Heart left ventricle (tissue), 16 donors: ENCODE measurements around the gene SPAG17. TPM values are rescaled to one million over a fixed set of nuclear protein-coding genes. Genes with fewer than 3 reads are reported as not detected.
A peak's percentile ranks its signal among the peaks of the same experiment; 100 is the strongest.
"Not testable (repeated sequence)": the region's sequence is repeated elsewhere in the genome, so short reads cannot be mapped to it uniquely, and the experiment has no call there.

Experiments
- ATAC-seq, 4 donors: fragments of 200-7000 bp; cut with Tn5 transposase; one replicate each; pipeline ENCODE4 v1.9.1; 2020 to 2022; ENCODE audit warnings: moderate library complexity in 4 of 4, mild to moderate bottlenecking in 3 of 4, moderate number of reproducible peaks in 1 of 4
- DNase-seq, 5 donors: peaks; one replicate each; pipeline ENCODE4 v3.0.0-alpha.2; 2020
- H3K27ac ChIP-seq, 12 donors: fragments of 200-600 bp; sonication (generic) in 4 of 12; one replicate each; pipeline versions ENCODE4 v1.5.0 to v1.8.0; 2016 to 2022; ENCODE audit warnings: mild to moderate bottlenecking in 2 of 12
- H3K27me3 ChIP-seq, 9 donors: fragments of 200-600 bp; sonication (generic) in 2 of 9; one replicate each; pipeline versions ENCODE4 v1.5.1 to v1.8.0; 2016 to 2022; ENCODE audit warnings: mild to moderate bottlenecking in 3 of 9
- H3K36me3 ChIP-seq, 9 donors: fragments of 200-600 bp; sonication (generic) in 2 of 9; one replicate each; pipeline versions ENCODE4 v1.5.0 to v1.8.0; 2018 to 2022; ENCODE audit warnings: mild to moderate bottlenecking in 2 of 9
- H3K4me1 ChIP-seq, 12 donors: fragments of 200-600 bp; sonication (generic) in 4 of 12; one replicate each; pipeline versions ENCODE4 v1.5.0 to v1.8.0; 2016 to 2022; ENCODE audit warnings: mild to moderate bottlenecking in 3 of 12
- H3K4me3 ChIP-seq, 12 donors: fragments of 200-600 bp; sonication (generic) in 4 of 12; one replicate each; pipeline versions ENCODE4 v1.5.0 to v1.8.0; 2017 to 2022; ENCODE audit warnings: mild to moderate bottlenecking in 9 of 12, moderate library complexity in 4 of 12
- H3K9me3 ChIP-seq, 12 donors: fragments of 200-600 bp; sonication (generic) in 4 of 12; one replicate each; pipeline versions ENCODE4 v1.5.0 to v1.8.0; 2016 to 2022; ENCODE audit warnings: mild to moderate bottlenecking in 1 of 12
- POLR2A ChIP-seq, 2 donors: fragments of 450-650 bp; IDR thresholded peaks; one replicate each; pipeline ENCODE4 v1.6.1; 2017; ENCODE audit warnings: antibody characterized with exemption in 2 of 2, mild to moderate bottlenecking in 2 of 2, moderate library complexity in 2 of 2
- WGBS, 4 donors: extraction: QIAGEN DNeasy Blood & Tissue Kit in 2 of 4; methylation state at CpG; one replicate each; pipeline versions ENCODE4 v1.1.5 to v1.1.7; 2013 to 2018; 5-methylcytosine and 5-hydroxymethylcytosine counted together
- intact Hi-C, 10 donors: fragments of 100-400 bp; cut with DNase I; formaldehyde crosslinking; loops; one replicate each; pipeline versions ENCODE4 v1.11.1 to v1.14.2; 2022
- polyA plus RNA-seq, 2 donors: library from polyadenylated mRNA; stranded (reverse); fragments of 200-250 nt; gene quantifications; one replicate each; pipeline ENCODE4 v1.2.3, GENCODE V29; 2013
- total RNA-seq, 9 donors: library from RNA; depleted of rRNA in 2 of 9; stranded (reverse); fragments of >200 nt in 2 of 9; fragmentation: NEBNext Ultra II Directional in 3 of 9; extraction: Animal tissue kit (Norgen Biotek cat#: 25700) in 3 of 9; gene quantifications; one replicate each; pipeline versions ENCODE4 v1.1.0 to v1.2.4, GENCODE V29; 2016 to 2023
- TF ChIP-seq, protein P1 (sequence below), 12 donors: fragments of 200-600 bp; sonication (generic) in 4 of 12; IDR thresholded peaks; one replicate each; pipeline versions ENCODE4 v1.5.0 to v1.8.0; 2018 to 2022; ENCODE audit warnings: antibody characterized with exemption in 12 of 12, mild to moderate bottlenecking in 5 of 12
- donor health status: ischemic (EF 13 %, LVEDD 7.1; RV severe dilation, severe dysfunction).
- donor health status: healthy with polysubstance abuse.
- donor health status: DM: no; HTN: yes; CAD: no.
- donor health status: DM: no; HTN: no; CAD: no.
- donor health status: ischemic (EF 25% LVEDD 6.9; RV normal size, moderate dysfunction).
- donor health status: ischemic (EF 25% LVEDD 5.7; RV mildly dilated, moderate dysfunction).
- donor health status: healthy.
- donor health status: DM: yes; HTN: yes; CAD: no.
- donor health status: ischemic (EF 35%, LVEDD 5.7; RV mildly dilated, moderate dysfunction).
- donor health status: nonischemic (EF 11% LVEDD 7.7; RV severe dilation, severe dysfunction).
- donor health status: DM: yes; HTN: yes; CAD: no.
- donor health status: PGD.
- donor health status: ischemic (EF 29% LVEDD 5.4; RV normal size, mild dysfunction).
- donor health status: nonischemic (EF 23%, LVEDD 6.1; RV moderate dilation, normal function).

Gene SPAG17
- total and polyA plus RNA-seq, 11 donors: 0.38 to 0.48 TPM; not detected in 9

DNA sequence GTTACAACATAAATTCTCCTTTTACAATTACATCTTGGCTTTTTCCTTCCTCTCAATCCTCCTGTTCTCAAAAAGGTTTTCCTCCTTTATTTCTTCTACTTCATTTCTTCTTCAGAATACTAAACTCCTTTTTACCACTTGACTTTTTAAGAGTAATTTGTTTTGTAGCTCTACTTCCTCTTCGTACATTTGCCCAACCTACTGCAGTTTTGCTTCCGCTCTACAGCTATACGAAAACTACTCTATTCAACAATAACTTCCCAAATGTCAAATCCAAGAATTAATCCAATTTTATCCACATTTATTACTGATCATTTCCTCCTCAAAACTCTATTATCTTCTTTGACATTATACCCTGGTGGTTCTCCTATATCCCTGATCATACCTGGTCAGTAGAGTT, 259.0 kb downstream of the SPAG17 start:
- peaks cover 0 to 5% (median 0%) of the 10 kb centered on the region in 9 donors for H3K36me3 ChIP-seq
- 87 to 93% (median 90%) methylated on average over 3 of the region's 3 CpGs for WGBS, 4 donors
- peaks cover 5 to 42% (median 18%) of the 10 kb centered on the region in 12 donors for H3K4me1 ChIP-seq
- no peak for ATAC-seq
- TF ChIP-seq, protein P1, sequence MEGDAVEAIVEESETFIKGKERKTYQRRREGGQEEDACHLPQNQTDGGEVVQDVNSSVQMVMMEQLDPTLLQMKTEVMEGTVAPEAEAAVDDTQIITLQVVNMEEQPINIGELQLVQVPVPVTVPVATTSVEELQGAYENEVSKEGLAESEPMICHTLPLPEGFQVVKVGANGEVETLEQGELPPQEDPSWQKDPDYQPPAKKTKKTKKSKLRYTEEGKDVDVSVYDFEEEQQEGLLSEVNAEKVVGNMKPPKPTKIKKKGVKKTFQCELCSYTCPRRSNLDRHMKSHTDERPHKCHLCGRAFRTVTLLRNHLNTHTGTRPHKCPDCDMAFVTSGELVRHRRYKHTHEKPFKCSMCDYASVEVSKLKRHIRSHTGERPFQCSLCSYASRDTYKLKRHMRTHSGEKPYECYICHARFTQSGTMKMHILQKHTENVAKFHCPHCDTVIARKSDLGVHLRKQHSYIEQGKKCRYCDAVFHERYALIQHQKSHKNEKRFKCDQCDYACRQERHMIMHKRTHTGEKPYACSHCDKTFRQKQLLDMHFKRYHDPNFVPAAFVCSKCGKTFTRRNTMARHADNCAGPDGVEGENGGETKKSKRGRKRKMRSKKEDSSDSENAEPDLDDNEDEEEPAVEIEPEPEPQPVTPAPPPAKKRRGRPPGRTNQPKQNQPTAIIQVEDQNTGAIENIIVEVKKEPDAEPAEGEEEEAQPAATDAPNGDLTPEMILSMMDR (IDR thresholded peaks at IDR 0.05): no peak
- TF ChIP-seq POLR2A (IDR thresholded peaks at IDR 0.05): no peak
- DNase-seq: no peak
- H3K27ac ChIP-seq: peak overlapping the region in 1 of 12 donors; percentile 64
- no peaks in the 10 kb centered on the region for H3K9me3 ChIP-seq
- peak overlapping the region in 1 of 12 donors; percentile 2 for H3K4me3 ChIP-seq
- H3K27me3 ChIP-seq: no peaks in the 10 kb centered on the region
- intact Hi-C loops: no loop called here

DNA sequence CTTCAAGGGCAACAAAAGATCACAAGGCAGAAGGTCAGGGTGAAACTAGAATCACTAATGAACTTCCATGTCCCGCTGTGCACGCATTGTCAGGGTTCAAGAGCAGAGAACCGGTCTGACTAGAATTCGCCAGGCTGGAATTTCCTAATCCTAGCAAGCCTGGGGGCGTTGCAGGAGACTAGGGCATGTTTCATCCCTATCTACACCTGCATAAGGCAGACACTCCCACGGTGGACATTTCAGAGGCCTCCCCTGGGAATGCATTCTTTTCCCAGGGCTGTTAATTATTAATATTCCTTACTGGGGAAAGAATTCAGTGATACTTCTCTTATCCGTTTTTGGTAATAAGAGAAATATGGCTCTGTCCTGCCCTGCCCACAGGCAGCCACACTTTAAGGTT, 262.3 kb downstream of the SPAG17 start:
- 91 to 96% (median 93%) methylated on average over 7 of the region's 7 CpGs for WGBS, 4 donors
- intact Hi-C loops: not testable (repeated sequence)

DNA sequence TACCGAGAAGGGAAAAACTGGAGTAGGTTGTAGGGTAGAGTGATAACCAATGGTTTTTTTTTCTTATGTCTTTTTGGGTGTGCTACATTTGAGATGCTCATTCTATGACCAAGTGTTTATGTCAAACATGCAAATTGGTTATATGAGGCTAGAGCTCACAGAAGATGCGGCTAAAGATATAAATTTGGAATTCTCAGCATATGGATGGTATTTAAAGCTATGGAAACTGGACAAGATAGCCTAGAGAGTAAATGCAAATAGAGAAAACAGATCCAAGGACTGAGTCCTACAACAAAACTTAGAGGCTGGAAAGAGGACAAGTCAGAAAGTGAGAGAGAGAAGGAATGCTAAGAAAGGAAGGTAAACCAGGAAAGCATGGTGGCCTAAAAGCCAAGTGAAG, 263.0 kb downstream of the SPAG17 start:
- H3K36me3 ChIP-seq: peaks cover 0 to 39% (median 30%) of the 10 kb centered on the region in 9 donors
- no peak for TF ChIP-seq POLR2A (IDR thresholded peaks at IDR 0.05)
- TF ChIP-seq, protein P1 (IDR thresholded peaks at IDR 0.05): no peak
- peaks cover 0 to 18% (median 0%) of the 10 kb centered on the region in 12 donors for H3K4me1 ChIP-seq
- H3K27me3 ChIP-seq: no peaks in the 10 kb centered on the region
- DNase-seq (no peak), ATAC-seq (no peak)
- H3K9me3 ChIP-seq: no peaks in the 10 kb centered on the region
- intact Hi-C loops: no loop called here
- WGBS, 4 donors: 97 to 99% (median 98%) methylated on average over 2 of the region's 2 CpGs
- no peak overlapping the region for H3K27ac ChIP-seq
- H3K4me3 ChIP-seq: no peak overlapping the region

More for the DNA sequence above, 262.3 kb downstream of the SPAG17 start:
- Histone ChIP-seq H3K4me1 (peaks cover 0 to 25% (median 3%) of the 10 kb centered on the region in 12 donors), H3K36me3 (peaks cover 0 to 32% (median 23%) of the 10 kb centered on the region in 9 donors)
- not testable (repeated sequence) for H3K4me3 ChIP-seq, ATAC-seq, DNase-seq, H3K27me3 ChIP-seq, H3K27ac ChIP-seq, H3K9me3 ChIP-seq

DNA sequence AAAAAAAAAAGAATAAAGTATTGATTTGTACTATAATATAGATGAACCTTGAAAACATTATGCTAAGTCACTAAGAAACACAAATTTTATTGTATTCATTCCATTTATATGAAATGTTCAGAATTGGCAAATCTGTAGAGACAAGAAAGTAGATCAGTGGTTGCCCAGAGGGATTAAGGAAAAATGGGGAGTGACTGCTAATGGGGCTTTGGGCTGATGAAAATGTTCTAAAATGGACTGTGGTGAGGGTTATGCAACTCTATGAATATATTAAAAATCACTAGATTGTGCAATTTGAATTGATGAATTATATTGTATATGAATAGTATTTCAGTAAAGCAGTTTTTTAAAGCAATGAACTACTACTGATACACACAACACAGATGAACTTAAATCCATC, 265.7 kb downstream of the SPAG17 start:
- ATAC-seq: no peak
- intact Hi-C loops: no loop called here
- no peak for TF ChIP-seq POLR2A (IDR thresholded peaks at IDR 0.05)
- TF ChIP-seq, protein P1 (IDR thresholded peaks at IDR 0.05): no peak

DNA sequence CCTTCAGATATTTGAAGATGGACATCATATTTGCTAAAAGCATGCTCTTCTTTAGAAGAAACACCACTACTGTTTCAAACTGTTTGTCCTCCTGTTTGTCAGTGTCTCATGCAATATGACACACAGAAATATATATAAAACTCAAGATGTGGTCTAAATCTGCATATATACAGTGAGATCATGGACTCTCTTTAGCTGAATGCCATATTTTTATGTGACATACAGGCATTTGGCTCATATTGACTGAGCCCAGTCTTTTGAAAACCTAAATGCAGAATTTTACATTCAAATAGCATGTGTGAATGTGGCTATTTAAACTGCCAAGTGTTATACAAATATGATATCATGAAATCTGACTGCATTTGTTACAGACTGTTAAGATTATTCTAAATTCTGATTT, 274.0 kb downstream of the SPAG17 start:
- no peak overlapping the region for H3K4me3 ChIP-seq
- no peaks in the 10 kb centered on the region for H3K9me3 ChIP-seq
- no peaks in the 10 kb centered on the region for H3K27me3 ChIP-seq
- H3K36me3 ChIP-seq: peaks cover 2 to 99% (median 92%) of the 10 kb centered on the region in 9 donors
- intact Hi-C loops: no loop called here
- TF ChIP-seq, protein P1 (IDR thresholded peaks at IDR 0.05): no peak
- TF ChIP-seq POLR2A (IDR thresholded peaks at IDR 0.05): no peak
- ATAC-seq (no peak), DNase-seq (no peak)
- no peaks in the 10 kb centered on the region for H3K4me1 ChIP-seq
- H3K27ac ChIP-seq: no peak overlapping the region

More for the DNA sequence above, 265.7 kb downstream of the SPAG17 start:
- Histone ChIP-seq H3K27me3 (no peaks in the 10 kb centered on the region), H3K27ac (no peak overlapping the region), H3K4me1 (no peaks in the 10 kb centered on the region), H3K4me3 (no peak overlapping the region), H3K9me3 (no peaks in the 10 kb centered on the region), H3K36me3 (peaks cover 0 to 65% (median 56%) of the 10 kb centered on the region in 9 donors)
- no peak for DNase-seq
